Keratinocyte (primary cell): ENCODE results near the gene RFC5. TPM values are rescaled to one million over a fixed set of nuclear protein-coding genes. Genes with fewer than 3 reads are reported as not detected.

Experiments used
- DNase-seq: peaks from one replicate; pipeline ENCODE4 v3.0.0-alpha.2; 2011; ENCODE audit warnings: low read depth, missing footprints, low spot score
- FAIRE-seq: peaks from 2 replicates; lab custom pipeline; 2011; peaks lifted over from hg19 to GRCh38; lab: Jason Lieb, UNC
- H2AFZ ChIP-seq: 2 replicates; pipeline ENCODE4 v1.6.0; 2012; ENCODE audit warnings: low read length, control low read depth, inconsistent platforms; ENCODE audit not compliant: control insufficient read depth
- H3K27ac ChIP-seq: 2 replicates; pipeline ENCODE4 v1.5.1; 2011; ENCODE audit warnings: low read length; ENCODE audit not compliant: control insufficient read depth, insufficient read depth
- H3K27me3 ChIP-seq: 3 replicates; pipeline ENCODE4 v1.6.0; 2011; ENCODE audit warnings: low read length; ENCODE audit not compliant: control insufficient read depth, insufficient read depth; ENCODE audit errors: extremely low read depth
- H3K36me3 ChIP-seq, 2 experiments: 2 replicates in 1 of 2; 3 replicates in 1 of 2; pipeline ENCODE4 v1.5.1; 2011; ENCODE audit warnings: low read length in 2 of 2, mild to moderate bottlenecking in 1 of 2; ENCODE audit not compliant: control insufficient read depth in 2 of 2, insufficient read depth in 2 of 2; ENCODE audit errors: extremely low read depth in 1 of 2
- H3K4me1 ChIP-seq: 3 replicates; pipeline ENCODE4 v1.5.1; 2011; ENCODE audit warnings: low read length; ENCODE audit not compliant: control insufficient read depth, insufficient read depth; ENCODE audit errors: extremely low read depth
- H3K4me2 ChIP-seq: 3 replicates; pipeline ENCODE4 v1.6.0; 2011; ENCODE audit warnings: low read depth, low read length; ENCODE audit not compliant: control insufficient read depth, insufficient read depth; ENCODE audit errors: extremely low read depth
- H3K4me3 ChIP-seq, 3 experiments: fragments of 200-600 bp in 1 of 3; sonication (generic) in 1 of 3; 2 replicates in 2 of 3; 3 replicates in 1 of 3; pipeline ENCODE4 v1.5.1; 2011 to 2016; ENCODE audit warnings: low read length in 3 of 3, mild to moderate bottlenecking in 3 of 3, control low read depth in 2 of 3, inconsistent platforms in 1 of 3, low read depth in 1 of 3, mixed read lengths in 1 of 3, mixed run types in 1 of 3, moderate library complexity in 1 of 3; ENCODE audit not compliant: control insufficient read depth in 2 of 3, insufficient read depth in 2 of 3; ENCODE audit errors: extremely low read depth in 1 of 3
- H3K79me2 ChIP-seq: 2 replicates; pipeline ENCODE4 v1.6.0; 2012; ENCODE audit warnings: low read length; ENCODE audit not compliant: control insufficient read depth, insufficient read depth
- H3K9ac ChIP-seq: 3 replicates; pipeline ENCODE4 v1.6.0; 2011; ENCODE audit warnings: low read length; ENCODE audit not compliant: control insufficient read depth, insufficient read depth; ENCODE audit errors: extremely low read depth
- H3K9me1 ChIP-seq: 3 replicates; pipeline ENCODE4 v1.6.0; 2011; ENCODE audit warnings: low read length; ENCODE audit not compliant: control insufficient read depth, insufficient read depth; ENCODE audit errors: extremely low read depth
- H3K9me3 ChIP-seq: 2 replicates; pipeline ENCODE4 v1.5.1; 2012; ENCODE audit warnings: low read depth, low read length; ENCODE audit not compliant: control insufficient read depth
- H4K20me1 ChIP-seq: 3 replicates; pipeline ENCODE4 v1.6.0; 2011; ENCODE audit warnings: low read length; ENCODE audit not compliant: control insufficient read depth, insufficient read depth; ENCODE audit errors: extremely low read depth
- EZH2 ChIP-seq: IDR thresholded peaks from one replicate; pipeline ENCODE4 v1.6.1; 2012; ENCODE audit warnings: inconsistent platforms, mild to moderate bottlenecking, low read length, moderate library complexity
- dilution Hi-C: fragments of 300-500 bp; cut with MboI; formaldehyde crosslinking; loops from one replicate; pipeline ENCODE4 v1.7.0; 2020; ENCODE audit warnings: low sequenced_read_pairs; ENCODE audit not compliant: extremely low pct_ligation_motif_present
- polyA plus RNA-seq, 5 experiments: library from polyadenylated mRNA; depleted of rRNA in 3 of 5; stranded (reverse) in 3 of 5; stranded (forward) in 1 of 5; unstranded in 1 of 5; fragments of >200 nt; gene quantifications; 1 replicate in 1 of 5; 2 replicates in 3 of 5; 3 replicates in 1 of 5; pipeline versions ENCODE4 v1.2.1 to v1.2.3, GENCODE V29; 2011 to 2012; ENCODE audit warnings: missing spikeins in 2 of 5, low read depth in 1 of 5, low replicate concordance in 1 of 5
- TF ChIP-seq, protein P1 (sequence below), 3 experiments: IDR thresholded peaks in 1 of 3; conservative IDR thresholded peaks in 1 of 3; optimal IDR thresholded peaks in 1 of 3; 2 replicates in 2 of 3; 3 replicates in 1 of 3; pipeline versions ENCODE3 to v1.5.1; 2011; ENCODE audit warnings: low read length in 3 of 3, mild to moderate bottlenecking in 3 of 3, moderate library complexity in 2 of 3, control low read depth in 1 of 3, inconsistent platforms in 1 of 3; ENCODE audit not compliant: insufficient read depth in 2 of 3; ENCODE audit errors: extremely low read depth in 1 of 3

RFC5 gene
- polyA plus RNA-seq, 1 donor (not counting 4 experiments of a cell fraction or from before 2014, with no cell fraction given), result 24.0 TPM

DNA sequence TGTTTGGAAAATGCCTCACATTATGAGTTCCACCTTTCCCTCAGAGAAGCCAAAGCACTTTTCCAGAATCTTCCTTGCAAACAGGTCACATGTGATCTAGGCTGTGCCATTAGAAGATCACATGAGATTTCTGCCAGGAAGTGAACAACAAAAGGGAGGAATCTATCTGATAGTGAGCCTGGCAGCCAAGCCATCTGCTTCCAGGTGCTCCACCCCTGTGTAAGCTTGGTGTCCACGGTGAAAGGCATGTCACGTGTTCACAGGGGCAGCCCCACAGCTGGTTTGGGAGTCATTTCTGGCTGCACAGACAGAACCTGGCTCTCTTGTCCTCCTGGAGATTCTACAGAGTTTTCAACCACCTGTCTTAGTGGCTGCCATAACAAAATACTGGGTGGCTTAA lies 44.2 kb upstream of the RFC5 start:
- FAIRE-seq (no peak), DNase-seq (no peak)
- TF ChIP-seq EZH2, result no peak
- TF ChIP-seq, protein P1, sequence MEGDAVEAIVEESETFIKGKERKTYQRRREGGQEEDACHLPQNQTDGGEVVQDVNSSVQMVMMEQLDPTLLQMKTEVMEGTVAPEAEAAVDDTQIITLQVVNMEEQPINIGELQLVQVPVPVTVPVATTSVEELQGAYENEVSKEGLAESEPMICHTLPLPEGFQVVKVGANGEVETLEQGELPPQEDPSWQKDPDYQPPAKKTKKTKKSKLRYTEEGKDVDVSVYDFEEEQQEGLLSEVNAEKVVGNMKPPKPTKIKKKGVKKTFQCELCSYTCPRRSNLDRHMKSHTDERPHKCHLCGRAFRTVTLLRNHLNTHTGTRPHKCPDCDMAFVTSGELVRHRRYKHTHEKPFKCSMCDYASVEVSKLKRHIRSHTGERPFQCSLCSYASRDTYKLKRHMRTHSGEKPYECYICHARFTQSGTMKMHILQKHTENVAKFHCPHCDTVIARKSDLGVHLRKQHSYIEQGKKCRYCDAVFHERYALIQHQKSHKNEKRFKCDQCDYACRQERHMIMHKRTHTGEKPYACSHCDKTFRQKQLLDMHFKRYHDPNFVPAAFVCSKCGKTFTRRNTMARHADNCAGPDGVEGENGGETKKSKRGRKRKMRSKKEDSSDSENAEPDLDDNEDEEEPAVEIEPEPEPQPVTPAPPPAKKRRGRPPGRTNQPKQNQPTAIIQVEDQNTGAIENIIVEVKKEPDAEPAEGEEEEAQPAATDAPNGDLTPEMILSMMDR (optimal IDR thresholded peaks at IDR 0.05 in 1 of 3, IDR thresholded peaks at IDR 0.05 in 1 of 3, conservative IDR thresholded peaks at IDR 0.05 in 1 of 3; ENCODE audit: extremely low read depth in 1 of 3, insufficient read depth in 2 of 3, low read length in 3 of 3), result no peak
- Histone ChIP-seq H3K9me3 (no peaks in the 10 kb centered on the region), H2AFZ (no peak overlapping the region), H3K27me3 (peaks cover 20% of the 10 kb centered on the region), H3K4me1 (peaks cover 4% of the 10 kb centered on the region), H3K36me3 (no peaks in the 10 kb centered on the region), H3K79me2 (no peaks in the 10 kb centered on the region), H3K9ac (no peak overlapping the region), H3K27ac (no peak overlapping the region), H3K9me1 (no peaks in the 10 kb centered on the region), H4K20me1 (no peaks in the 10 kb centered on the region), H3K4me3 (no peak overlapping the region), H3K4me2 (no peak overlapping the region)
- dilution Hi-C loops, result no loop called here

- DNase-seq, result no peak
These were observed 41.5 kb upstream of the RFC5 start for GRCh38 chr12:117975006-117975405.

More at GRCh38 chr12:117975006-117975405, 41.5 kb upstream of the RFC5 start:
- no peak overlapping the region for H3K27ac ChIP-seq
- H2AFZ ChIP-seq, result no peak overlapping the region
- H3K4me2 ChIP-seq, result no peak overlapping the region
- H3K9ac ChIP-seq, result no peak overlapping the region
- TF ChIP-seq, protein P1 (optimal IDR thresholded peaks at IDR 0.05 in 1 of 3, IDR thresholded peaks at IDR 0.05 in 1 of 3, conservative IDR thresholded peaks at IDR 0.05 in 1 of 3; ENCODE audit: extremely low read depth in 1 of 3, insufficient read depth in 2 of 3, low read length in 3 of 3), result no peak
- no peak for TF ChIP-seq EZH2
- H3K27me3 ChIP-seq, result no peaks in the 10 kb centered on the region
- no peaks in the 10 kb centered on the region for H3K4me1 ChIP-seq
- no peak overlapping the region for H3K4me3 ChIP-seq
- H3K79me2 ChIP-seq, result no peaks in the 10 kb centered on the region
- no peaks in the 10 kb centered on the region for H4K20me1 ChIP-seq
- no peaks in the 10 kb centered on the region for H3K9me3 ChIP-seq
- dilution Hi-C loops, result no loop called here
- no peak for FAIRE-seq
- H3K9me1 ChIP-seq, result no peaks in the 10 kb centered on the region
- no peaks in the 10 kb centered on the region for H3K36me3 ChIP-seq
